ENCODE results near the gene CEP112. TPM values are rescaled to one million over a fixed set of nuclear protein-coding genes. Genes with fewer than 3 reads are reported as not detected.

The CEP112 gene
- total and polyA plus RNA-seq, 2 of the 4 experiments (the other 2 are of a cell fraction) = 2.5 to 5.6 TPM

DNA sequence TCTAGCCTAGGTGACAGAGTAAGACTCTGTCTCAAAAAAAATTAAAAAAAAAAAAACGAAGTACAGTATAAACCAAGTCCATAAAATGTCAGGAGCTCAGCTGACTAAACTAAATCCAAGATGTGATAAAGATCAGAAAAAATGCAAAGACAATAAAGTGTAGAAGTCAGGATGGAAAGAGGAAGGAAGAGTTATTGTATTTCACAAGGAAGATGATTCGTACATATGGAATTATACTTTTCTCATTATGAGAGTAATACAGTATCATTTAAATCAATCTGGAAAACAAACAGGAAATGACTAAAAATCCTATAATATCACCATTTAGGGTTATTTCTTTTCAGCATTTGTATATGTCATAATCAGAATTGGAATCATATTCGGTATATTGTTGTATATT, 48.7 kb upstream of the CEP112 start:
- Histone ChIP-seq H3K14ac (replicated peaks; ENCODE audit: low read depth, low read length) (no peak overlapping the region), H4K91ac (ENCODE audit: insufficient read depth, low read depth, low read length) (no peak overlapping the region), H2BK20ac (ENCODE audit: low read depth, low read length) (no peak overlapping the region), H3K4me2 (ENCODE audit: low read depth, low read length) (no peak overlapping the region), H3K18ac (ENCODE audit: low read depth, low read length) (no peak overlapping the region), H3K4me1 (ENCODE audit: control insufficient read depth, insufficient read depth, low read length) (no peaks in the 10 kb centered on the region), H3K9me3 (ENCODE audit: control insufficient read depth, insufficient read depth, low read length) (no peaks in the 10 kb centered on the region), H3K23ac (ENCODE audit: low read depth, low read length) (no peak overlapping the region), H2BK5ac (ENCODE audit: low read depth, low read length, poor library complexity, severe bottlenecking) (no peak overlapping the region), H3K4me3 (ENCODE audit: insufficient read depth, low read depth, low read length) (no peak overlapping the region), H3K4ac (ENCODE audit: low read depth, low read length) (no peak overlapping the region), H2AK5ac (ENCODE audit: low read depth, low read length) (no peak overlapping the region), H4K5ac (ENCODE audit: low read depth, low read length) (no peak overlapping the region), H3K27me3 (ENCODE audit: control insufficient read depth, insufficient read depth, low read length) (no peaks in the 10 kb centered on the region), H3K79me1 (ENCODE audit: low read depth in 1 of 2, low read length in 2 of 2) (no peaks in the 10 kb centered on the region), H3K36me3 (ENCODE audit: control insufficient read depth, insufficient read depth, low read length) (no peaks in the 10 kb centered on the region), H3K27ac (ENCODE audit: insufficient read depth, low read length) (peak overlapping the region; percentile 40; the same call in 1 of the 2 replicates), H2BK15ac (ENCODE audit: low read depth, low read length) (no peak overlapping the region), H3K9ac (ENCODE audit: low read depth, low read length) (no peak overlapping the region), H4K20me1 (ENCODE audit: insufficient read depth, low read length) (no peaks in the 10 kb centered on the region), H2AFZ (replicated peaks; ENCODE audit: low read length, poor library complexity) (no peak overlapping the region), H3K9me1 (ENCODE audit: insufficient read depth, low read length) (no peaks in the 10 kb centered on the region), H3K56ac (ENCODE audit: extremely low read depth, insufficient read depth, low read length) (no peak overlapping the region), H2BK120ac (ENCODE audit: low read depth, low read length) (no peak overlapping the region), H4K8ac (ENCODE audit: low read depth in 2 of 2, low read length in 2 of 2) (no peak overlapping the region; a peak in 1 of 4 replicates), H2AK9ac (replicated peaks; ENCODE audit: low read depth, low read length, poor library complexity) (no peak overlapping the region)
- CTCF ChIA-PET = no interaction called here
- TF ChIP-seq FOS (IDR thresholded peaks at IDR 0.05; ENCODE audit: low read depth, low read length) (no peak), CHD1 (IDR thresholded peaks at IDR 0.05; ENCODE audit: low read depth, low read length) (no peak), SMC3 (IDR thresholded peaks at IDR 0.05; ENCODE audit: low read depth, low read length) (no peak), POLR2A (IDR thresholded peaks at IDR 0.05; ENCODE audit: low read depth, low read length) (no peak), MAFK (IDR thresholded peaks at IDR 0.05; ENCODE audit: low read depth, low read length) (no peak), CEBPB (IDR thresholded peaks at IDR 0.05; ENCODE audit: low read depth, low read length) (no peak), RAD21 (IDR thresholded peaks at IDR 0.05; ENCODE audit: low read length) (no peak), RCOR1 (IDR thresholded peaks at IDR 0.05; ENCODE audit: insufficient replicate concordance, low read length) (no peak), MAZ (IDR thresholded peaks at IDR 0.05; ENCODE audit: borderline replicate concordance, low read depth, low read length) (no peak), RFX5 (IDR thresholded peaks at IDR 0.05; ENCODE audit: low read depth, low read length) (no peak), MXI1 (IDR thresholded peaks at IDR 0.05; ENCODE audit: borderline replicate concordance, low read depth, low read length) (no peak), BHLHE40 (IDR thresholded peaks at IDR 0.05; ENCODE audit: low read depth, low read length) (no peak), NFE2L2 (IDR thresholded peaks at IDR 0.05; ENCODE audit: low read depth, low read length) (no peak)
- TF ChIP-seq, protein P1, sequence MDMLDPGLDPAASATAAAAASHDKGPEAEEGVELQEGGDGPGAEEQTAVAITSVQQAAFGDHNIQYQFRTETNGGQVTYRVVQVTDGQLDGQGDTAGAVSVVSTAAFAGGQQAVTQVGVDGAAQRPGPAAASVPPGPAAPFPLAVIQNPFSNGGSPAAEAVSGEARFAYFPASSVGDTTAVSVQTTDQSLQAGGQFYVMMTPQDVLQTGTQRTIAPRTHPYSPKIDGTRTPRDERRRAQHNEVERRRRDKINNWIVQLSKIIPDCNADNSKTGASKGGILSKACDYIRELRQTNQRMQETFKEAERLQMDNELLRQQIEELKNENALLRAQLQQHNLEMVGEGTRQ (IDR thresholded peaks at IDR 0.05; ENCODE audit: low read depth, low read length) = no peak
- TF ChIP-seq, protein P2, sequence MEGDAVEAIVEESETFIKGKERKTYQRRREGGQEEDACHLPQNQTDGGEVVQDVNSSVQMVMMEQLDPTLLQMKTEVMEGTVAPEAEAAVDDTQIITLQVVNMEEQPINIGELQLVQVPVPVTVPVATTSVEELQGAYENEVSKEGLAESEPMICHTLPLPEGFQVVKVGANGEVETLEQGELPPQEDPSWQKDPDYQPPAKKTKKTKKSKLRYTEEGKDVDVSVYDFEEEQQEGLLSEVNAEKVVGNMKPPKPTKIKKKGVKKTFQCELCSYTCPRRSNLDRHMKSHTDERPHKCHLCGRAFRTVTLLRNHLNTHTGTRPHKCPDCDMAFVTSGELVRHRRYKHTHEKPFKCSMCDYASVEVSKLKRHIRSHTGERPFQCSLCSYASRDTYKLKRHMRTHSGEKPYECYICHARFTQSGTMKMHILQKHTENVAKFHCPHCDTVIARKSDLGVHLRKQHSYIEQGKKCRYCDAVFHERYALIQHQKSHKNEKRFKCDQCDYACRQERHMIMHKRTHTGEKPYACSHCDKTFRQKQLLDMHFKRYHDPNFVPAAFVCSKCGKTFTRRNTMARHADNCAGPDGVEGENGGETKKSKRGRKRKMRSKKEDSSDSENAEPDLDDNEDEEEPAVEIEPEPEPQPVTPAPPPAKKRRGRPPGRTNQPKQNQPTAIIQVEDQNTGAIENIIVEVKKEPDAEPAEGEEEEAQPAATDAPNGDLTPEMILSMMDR (conservative IDR thresholded peaks at IDR 0.05; ENCODE audit: low read depth, low read length) = no peak
- TF ChIP-seq, protein P3, sequence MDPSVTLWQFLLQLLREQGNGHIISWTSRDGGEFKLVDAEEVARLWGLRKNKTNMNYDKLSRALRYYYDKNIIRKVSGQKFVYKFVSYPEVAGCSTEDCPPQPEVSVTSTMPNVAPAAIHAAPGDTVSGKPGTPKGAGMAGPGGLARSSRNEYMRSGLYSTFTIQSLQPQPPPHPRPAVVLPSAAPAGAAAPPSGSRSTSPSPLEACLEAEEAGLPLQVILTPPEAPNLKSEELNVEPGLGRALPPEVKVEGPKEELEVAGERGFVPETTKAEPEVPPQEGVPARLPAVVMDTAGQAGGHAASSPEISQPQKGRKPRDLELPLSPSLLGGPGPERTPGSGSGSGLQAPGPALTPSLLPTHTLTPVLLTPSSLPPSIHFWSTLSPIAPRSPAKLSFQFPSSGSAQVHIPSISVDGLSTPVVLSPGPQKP (IDR thresholded peaks at IDR 0.05; ENCODE audit: borderline replicate concordance, low read depth, low read length) = no peak
- DNase-seq (peak; percentile 74), ATAC-seq (ENCODE audit: low read depth) (peak; percentile 69)
- BruUV-seq (replicated peaks) = no TSS peak
- in situ Hi-C loops (cut with MboI; ENCODE audit: low sequenced_read_pairs) = no loop called here
- POLR2A ChIA-PET (ENCODE audit: unreplicated experiment) = no interaction called here
- no CpG with 5 or more reads among the region's 3 CpGs for WGBS, 2 experiments (ENCODE audit: extremely low coverage in 2 of 2, insufficient read length in 1 of 2)
- intact Hi-C loops (cut with micrococcal nuclease) = no loop called here
- dilution Hi-C loops (cut with HindIII; ENCODE audit: low sequenced_read_pairs, unreplicated experiment) = no loop called here

Data from IMR-90 (cell line).